ENCODE measurements around the gene MAP2K5. TPM values are rescaled to one million over a fixed set of nuclear protein-coding genes. Genes with fewer than 3 reads are reported as not detected.

The MAP2K5 gene
- total and polyA plus RNA-seq, 4 donors: 3.8 to 6.4 (median 5.6) TPM

DNA sequence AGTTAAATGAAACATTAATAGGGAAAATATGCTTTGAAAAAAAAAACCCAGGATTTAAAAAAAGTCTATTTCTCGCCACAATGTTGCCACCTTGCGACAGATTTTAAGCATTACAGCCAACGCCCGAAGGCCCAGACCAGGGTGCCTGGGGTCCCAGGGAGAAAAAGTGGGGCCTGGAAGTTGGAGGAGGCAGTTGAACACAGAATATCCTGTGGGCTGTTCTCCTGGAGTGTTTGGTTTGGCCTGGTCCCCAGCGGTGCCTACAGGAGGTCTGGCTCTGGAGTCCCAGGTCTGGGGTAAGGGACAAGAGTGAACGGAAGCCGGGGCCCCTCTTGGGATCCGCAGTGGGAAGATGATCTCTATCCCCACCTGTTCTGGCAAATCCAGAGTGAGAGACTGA lies 294.0 kb downstream of the MAP2K5 start:
- 35% methylated on average over 8 of the region's 8 CpGs for WGBS
- H3K36me3 ChIP-seq (ENCODE audit: control insufficient read depth in 4 of 4, insufficient read depth in 3 of 4, low read depth in 1 of 4, low read length in 3 of 4): no peaks in the 10 kb centered on the region
- peaks cover 0 to 6% (median under 1%) of the 10 kb centered on the region in 4 donors for H3K27me3 ChIP-seq (ENCODE audit: control insufficient read depth in 4 of 4, insufficient read depth in 4 of 4, low read length in 3 of 4)
- H3K27ac ChIP-seq (ENCODE audit: low read depth in 1 of 2, low read length in 2 of 2): no peak overlapping the region
- H3K9ac ChIP-seq (ENCODE audit: low read depth in 1 of 2, low read length in 2 of 2): no peak overlapping the region
- DNase-seq (ENCODE audit: low spot score): no peak
- peak overlapping the region in 1 of 3 donors; percentile 25 for H3K4me3 ChIP-seq (ENCODE audit: low read depth in 1 of 3, low read length in 3 of 3)
- peaks cover 17 to 57% (median 48%) of the 10 kb centered on the region in 4 donors for H3K4me1 ChIP-seq (ENCODE audit: control insufficient read depth in 4 of 4, insufficient read depth in 4 of 4, low read length in 3 of 4)
- TF ChIP-seq, protein P1, sequence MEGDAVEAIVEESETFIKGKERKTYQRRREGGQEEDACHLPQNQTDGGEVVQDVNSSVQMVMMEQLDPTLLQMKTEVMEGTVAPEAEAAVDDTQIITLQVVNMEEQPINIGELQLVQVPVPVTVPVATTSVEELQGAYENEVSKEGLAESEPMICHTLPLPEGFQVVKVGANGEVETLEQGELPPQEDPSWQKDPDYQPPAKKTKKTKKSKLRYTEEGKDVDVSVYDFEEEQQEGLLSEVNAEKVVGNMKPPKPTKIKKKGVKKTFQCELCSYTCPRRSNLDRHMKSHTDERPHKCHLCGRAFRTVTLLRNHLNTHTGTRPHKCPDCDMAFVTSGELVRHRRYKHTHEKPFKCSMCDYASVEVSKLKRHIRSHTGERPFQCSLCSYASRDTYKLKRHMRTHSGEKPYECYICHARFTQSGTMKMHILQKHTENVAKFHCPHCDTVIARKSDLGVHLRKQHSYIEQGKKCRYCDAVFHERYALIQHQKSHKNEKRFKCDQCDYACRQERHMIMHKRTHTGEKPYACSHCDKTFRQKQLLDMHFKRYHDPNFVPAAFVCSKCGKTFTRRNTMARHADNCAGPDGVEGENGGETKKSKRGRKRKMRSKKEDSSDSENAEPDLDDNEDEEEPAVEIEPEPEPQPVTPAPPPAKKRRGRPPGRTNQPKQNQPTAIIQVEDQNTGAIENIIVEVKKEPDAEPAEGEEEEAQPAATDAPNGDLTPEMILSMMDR (IDR thresholded peaks at IDR 0.05; ENCODE audit: low read depth, low read length, missing input control): peak; percentile 82
- TF ChIP-seq RAD21 (IDR thresholded peaks at IDR 0.05) (peak; percentile 82), NR2F2 (IDR thresholded peaks at IDR 0.05) (no peak)
- H3K9me3 ChIP-seq (ENCODE audit: control insufficient read depth in 4 of 4, low read length in 3 of 4): no peaks in the 10 kb centered on the region

DNA sequence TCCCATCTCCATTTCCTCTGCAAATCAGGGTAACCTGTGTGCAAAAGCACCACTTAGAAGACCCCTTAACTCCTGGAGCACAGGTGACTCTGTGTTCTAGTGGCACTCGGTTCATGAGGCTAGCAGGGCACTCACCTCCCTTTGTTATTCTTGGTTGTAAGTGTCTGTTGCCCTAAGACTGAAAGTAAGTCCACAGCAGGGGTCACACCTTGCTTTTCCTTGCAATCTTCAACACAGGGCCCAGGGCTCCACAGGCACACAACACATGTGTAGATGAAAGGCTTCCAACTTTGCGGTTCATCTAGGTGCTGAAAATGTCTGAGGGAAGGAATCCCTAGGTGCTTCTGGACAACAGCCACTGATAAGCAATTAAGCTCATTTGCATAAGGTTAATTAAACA lies 294.5 kb downstream of the MAP2K5 start:
- 77% methylated on average over 2 of the region's 2 CpGs for WGBS
- Histone ChIP-seq H3K9ac (ENCODE audit: low read depth in 1 of 2, low read length in 2 of 2) (no peak overlapping the region), H3K27me3 (ENCODE audit: control insufficient read depth in 4 of 4, insufficient read depth in 4 of 4, low read length in 3 of 4) (peaks cover 0 to 5% (median under 1%) of the 10 kb centered on the region in 4 donors), H3K27ac (ENCODE audit: low read depth in 1 of 2, low read length in 2 of 2) (no peak overlapping the region), H3K36me3 (ENCODE audit: control insufficient read depth in 4 of 4, insufficient read depth in 3 of 4, low read depth in 1 of 4, low read length in 3 of 4) (no peaks in the 10 kb centered on the region), H3K4me3 (ENCODE audit: low read depth in 1 of 3, low read length in 3 of 3) (no peak overlapping the region), H3K9me3 (ENCODE audit: control insufficient read depth in 4 of 4, low read length in 3 of 4) (no peaks in the 10 kb centered on the region), H3K4me1 (ENCODE audit: control insufficient read depth in 4 of 4, insufficient read depth in 4 of 4, low read length in 3 of 4) (peaks cover 17 to 58% (median 48%) of the 10 kb centered on the region in 4 donors)
- TF ChIP-seq SP1 (IDR thresholded peaks at IDR 0.05): no peak
- no peak for TF ChIP-seq TAF1 (conservative IDR thresholded peaks at IDR 0.05)
- TF ChIP-seq NR2F2 (IDR thresholded peaks at IDR 0.05): no peak
- no peak for TF ChIP-seq JUND (IDR thresholded peaks at IDR 0.05)
- TF ChIP-seq GABPA (IDR thresholded peaks at IDR 0.05 in 1 of 2, conservative IDR thresholded peaks at IDR 0.05 in 1 of 2): no peak
- no peak for TF ChIP-seq EGR1 (IDR thresholded peaks at IDR 0.05; ENCODE audit: low read depth in 2 of 2)
- TF ChIP-seq, protein P2, sequence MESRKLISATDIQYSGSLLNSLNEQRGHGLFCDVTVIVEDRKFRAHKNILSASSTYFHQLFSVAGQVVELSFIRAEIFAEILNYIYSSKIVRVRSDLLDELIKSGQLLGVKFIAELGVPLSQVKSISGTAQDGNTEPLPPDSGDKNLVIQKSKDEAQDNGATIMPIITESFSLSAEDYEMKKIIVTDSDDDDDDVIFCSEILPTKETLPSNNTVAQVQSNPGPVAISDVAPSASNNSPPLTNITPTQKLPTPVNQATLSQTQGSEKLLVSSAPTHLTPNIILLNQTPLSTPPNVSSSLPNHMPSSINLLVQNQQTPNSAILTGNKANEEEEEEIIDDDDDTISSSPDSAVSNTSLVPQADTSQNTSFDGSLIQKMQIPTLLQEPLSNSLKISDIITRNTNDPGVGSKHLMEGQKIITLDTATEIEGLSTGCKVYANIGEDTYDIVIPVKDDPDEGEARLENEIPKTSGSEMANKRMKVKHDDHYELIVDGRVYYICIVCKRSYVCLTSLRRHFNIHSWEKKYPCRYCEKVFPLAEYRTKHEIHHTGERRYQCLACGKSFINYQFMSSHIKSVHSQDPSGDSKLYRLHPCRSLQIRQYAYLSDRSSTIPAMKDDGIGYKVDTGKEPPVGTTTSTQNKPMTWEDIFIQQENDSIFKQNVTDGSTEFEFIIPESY (IDR thresholded peaks at IDR 0.05): no peak
- TF ChIP-seq, protein P3, sequence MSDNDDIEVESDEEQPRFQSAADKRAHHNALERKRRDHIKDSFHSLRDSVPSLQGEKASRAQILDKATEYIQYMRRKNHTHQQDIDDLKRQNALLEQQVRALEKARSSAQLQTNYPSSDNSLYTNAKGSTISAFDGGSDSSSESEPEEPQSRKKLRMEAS (IDR thresholded peaks at IDR 0.05): no peak
- no peak for TF ChIP-seq FOXA1 (IDR thresholded peaks at IDR 0.05)
- no peak for TF ChIP-seq HNF4G (IDR thresholded peaks at IDR 0.05)
- DNase-seq (ENCODE audit: low spot score): no peak

DNA sequence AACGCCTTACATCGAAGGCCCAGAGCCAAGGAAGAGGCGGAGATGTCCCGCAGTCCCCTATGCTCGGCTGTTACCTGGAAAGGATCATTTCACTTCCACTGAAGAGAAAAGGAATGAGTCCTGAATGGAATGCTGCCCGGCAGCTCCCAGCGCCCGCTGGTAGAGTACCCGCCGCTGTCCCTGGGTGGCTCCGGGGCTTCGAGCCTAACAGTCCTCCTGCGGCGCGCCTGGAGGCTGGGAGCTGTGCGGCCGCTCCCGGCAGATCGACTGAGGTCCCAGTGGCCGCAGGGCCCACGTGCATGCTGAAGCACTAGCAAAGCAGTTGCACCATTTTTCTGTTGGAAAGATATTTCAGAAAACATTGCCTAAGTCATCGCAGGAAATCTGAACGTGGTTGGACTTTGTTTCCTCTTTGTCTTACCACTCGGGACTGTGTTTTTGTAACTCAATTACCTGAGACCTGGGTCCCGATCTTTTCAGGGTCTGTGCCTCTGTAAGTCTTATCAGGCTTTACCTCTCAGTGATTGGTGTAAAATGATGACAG lies 296.4 kb downstream of the MAP2K5 start:
- Histone ChIP-seq H3K36me3 (ENCODE audit: control insufficient read depth in 4 of 4, insufficient read depth in 3 of 4, low read depth in 1 of 4, low read length in 3 of 4) (no peaks in the 10 kb centered on the region), H3K9me3 (ENCODE audit: control insufficient read depth in 4 of 4, low read length in 3 of 4) (no peaks in the 10 kb centered on the region), H3K27me3 (ENCODE audit: control insufficient read depth in 4 of 4, insufficient read depth in 4 of 4, low read length in 3 of 4) (no peaks in the 10 kb centered on the region), H3K9ac (ENCODE audit: low read depth in 1 of 2, low read length in 2 of 2) (peak overlapping the region in 1 of 2 donors; percentile 79), H3K4me1 (ENCODE audit: control insufficient read depth in 4 of 4, insufficient read depth in 4 of 4, low read length in 3 of 4) (peaks cover 13 to 46% (median 36%) of the 10 kb centered on the region in 4 donors), H3K27ac (ENCODE audit: low read depth in 1 of 2, low read length in 2 of 2) (peak overlapping the region; percentile 68 to 93), H3K4me3 (ENCODE audit: low read depth in 1 of 3, low read length in 3 of 3) (peak overlapping the region in 2 of 3 donors; percentile 12 to 20)
- WGBS: 8% methylated on average over 25 of the region's 25 CpGs
- peak; percentile 53 for DNase-seq (ENCODE audit: low spot score)
- TF ChIP-seq, protein P1 (IDR thresholded peaks at IDR 0.05; ENCODE audit: low read depth, low read length, missing input control): peak; percentile 12
- TF ChIP-seq FOXA2 (IDR thresholded peaks at IDR 0.05) (no peak), GABPA (IDR thresholded peaks at IDR 0.05 in 1 of 2, conservative IDR thresholded peaks at IDR 0.05 in 1 of 2) (no peak), FOXA1 (IDR thresholded peaks at IDR 0.05) (no peak), JUND (IDR thresholded peaks at IDR 0.05) (peak in 1 of 2 donors; percentile 3), EGR1 (IDR thresholded peaks at IDR 0.05; ENCODE audit: low read depth in 2 of 2) (no peak)
- TF ChIP-seq, protein P4, sequence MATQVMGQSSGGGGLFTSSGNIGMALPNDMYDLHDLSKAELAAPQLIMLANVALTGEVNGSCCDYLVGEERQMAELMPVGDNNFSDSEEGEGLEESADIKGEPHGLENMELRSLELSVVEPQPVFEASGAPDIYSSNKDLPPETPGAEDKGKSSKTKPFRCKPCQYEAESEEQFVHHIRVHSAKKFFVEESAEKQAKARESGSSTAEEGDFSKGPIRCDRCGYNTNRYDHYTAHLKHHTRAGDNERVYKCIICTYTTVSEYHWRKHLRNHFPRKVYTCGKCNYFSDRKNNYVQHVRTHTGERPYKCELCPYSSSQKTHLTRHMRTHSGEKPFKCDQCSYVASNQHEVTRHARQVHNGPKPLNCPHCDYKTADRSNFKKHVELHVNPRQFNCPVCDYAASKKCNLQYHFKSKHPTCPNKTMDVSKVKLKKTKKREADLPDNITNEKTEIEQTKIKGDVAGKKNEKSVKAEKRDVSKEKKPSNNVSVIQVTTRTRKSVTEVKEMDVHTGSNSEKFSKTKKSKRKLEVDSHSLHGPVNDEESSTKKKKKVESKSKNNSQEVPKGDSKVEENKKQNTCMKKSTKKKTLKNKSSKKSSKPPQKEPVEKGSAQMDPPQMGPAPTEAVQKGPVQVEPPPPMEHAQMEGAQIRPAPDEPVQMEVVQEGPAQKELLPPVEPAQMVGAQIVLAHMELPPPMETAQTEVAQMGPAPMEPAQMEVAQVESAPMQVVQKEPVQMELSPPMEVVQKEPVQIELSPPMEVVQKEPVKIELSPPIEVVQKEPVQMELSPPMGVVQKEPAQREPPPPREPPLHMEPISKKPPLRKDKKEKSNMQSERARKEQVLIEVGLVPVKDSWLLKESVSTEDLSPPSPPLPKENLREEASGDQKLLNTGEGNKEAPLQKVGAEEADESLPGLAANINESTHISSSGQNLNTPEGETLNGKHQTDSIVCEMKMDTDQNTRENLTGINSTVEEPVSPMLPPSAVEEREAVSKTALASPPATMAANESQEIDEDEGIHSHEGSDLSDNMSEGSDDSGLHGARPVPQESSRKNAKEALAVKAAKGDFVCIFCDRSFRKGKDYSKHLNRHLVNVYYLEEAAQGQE (IDR thresholded peaks at IDR 0.05): peak; percentile 19
- TF ChIP-seq, protein P5, sequence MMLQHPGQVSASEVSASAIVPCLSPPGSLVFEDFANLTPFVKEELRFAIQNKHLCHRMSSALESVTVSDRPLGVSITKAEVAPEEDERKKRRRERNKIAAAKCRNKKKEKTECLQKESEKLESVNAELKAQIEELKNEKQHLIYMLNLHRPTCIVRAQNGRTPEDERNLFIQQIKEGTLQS (IDR thresholded peaks at IDR 0.05): no peak

Measured in liver (tissue), 9 donors.